Measurements from ENCODE around the gene MRRF. TPM values are rescaled to one million over a fixed set of nuclear protein-coding genes. Genes with fewer than 3 reads are reported as not detected.

MRRF gene
- total RNA-seq, 2 donors from 2014 or later: 16.9 to 36.8 TPM

DNA sequence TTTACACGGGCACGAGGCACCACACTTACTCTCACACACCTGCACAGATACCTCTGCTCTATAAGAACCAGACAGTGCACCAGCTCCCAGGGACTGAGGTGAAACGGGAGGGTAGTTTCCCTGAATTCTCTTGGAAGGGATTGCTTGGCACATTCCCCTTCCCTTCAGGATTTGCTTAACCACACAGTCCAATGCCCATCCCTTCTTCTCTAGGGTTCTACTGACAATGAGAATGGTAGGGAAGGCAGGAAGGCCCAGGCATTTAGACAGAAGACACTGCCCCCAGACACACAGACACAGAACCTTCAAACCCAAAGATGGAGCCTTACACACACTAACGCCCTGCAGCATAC lies 35.2 kb upstream of the MRRF start:
- peaks cover 8 to 34% of the 10 kb centered on the region in 2 donors for H3K4me1 ChIP-seq (ENCODE audit: control insufficient read depth in 1 of 2, low read depth in 2 of 2)
- H3K27ac ChIP-seq: no peak overlapping the region
- H3K4me3 ChIP-seq: no peak overlapping the region
- DNase-seq (ENCODE audit: low spot score) (no peak), ATAC-seq (ENCODE audit: insufficient number of reproducible peaks, low FRiP score, low read depth) (no peak)
- no peaks in the 10 kb centered on the region for H3K36me3 ChIP-seq
- peaks cover 37% of the 10 kb centered on the region for H3K27me3 ChIP-seq (replicated peaks; ENCODE audit: insufficient read depth)
- no peaks in the 10 kb centered on the region for H3K9me3 ChIP-seq
- TF ChIP-seq CTCF (IDR thresholded peaks at IDR 0.05): no peak

GRCh38 chr9:122232796-122233306 lies 31.8 kb upstream of the MRRF start:
- Histone ChIP-seq H3K9me3 (no peaks in the 10 kb centered on the region), H3K4me3 (no peak overlapping the region), H3K4me1 (ENCODE audit: control insufficient read depth in 1 of 2, low read depth in 2 of 2) (peaks cover 2 to 12% of the 10 kb centered on the region in 2 donors), H3K27me3 (replicated peaks; ENCODE audit: insufficient read depth) (peaks cover 20% of the 10 kb centered on the region), H3K36me3 (no peaks in the 10 kb centered on the region), H3K27ac (no peak overlapping the region)
- ATAC-seq (ENCODE audit: insufficient number of reproducible peaks, low FRiP score, low read depth) (no peak), DNase-seq (ENCODE audit: low spot score) (no peak)
- no peak for TF ChIP-seq CTCF (IDR thresholded peaks at IDR 0.05)

GRCh38 chr9:122234022-122234748 lies 30.5 kb upstream of the MRRF start:
- Histone ChIP-seq H3K27me3 (replicated peaks; ENCODE audit: insufficient read depth) (peaks cover 16% of the 10 kb centered on the region), H3K36me3 (no peaks in the 10 kb centered on the region), H3K27ac (no peak overlapping the region), H3K4me3 (no peak overlapping the region), H3K9me3 (no peaks in the 10 kb centered on the region), H3K4me1 (ENCODE audit: control insufficient read depth in 1 of 2, low read depth in 2 of 2) (peaks cover 0 to under 1% of the 10 kb centered on the region in 2 donors)
- no peak for DNase-seq (ENCODE audit: low spot score)
- ATAC-seq (ENCODE audit: insufficient number of reproducible peaks, low FRiP score, low read depth): no peak
- no peak for TF ChIP-seq CTCF (IDR thresholded peaks at IDR 0.05)

- ATAC-seq (ENCODE audit: insufficient number of reproducible peaks, low FRiP score, low read depth) (no peak), DNase-seq (ENCODE audit: low spot score) (no peak)
- no peak overlapping the region for H3K4me3 ChIP-seq
- H3K9me3 ChIP-seq: no peaks in the 10 kb centered on the region
- no peaks in the 10 kb centered on the region for H3K27me3 ChIP-seq (replicated peaks; ENCODE audit: insufficient read depth)
- no peak for TF ChIP-seq CTCF (IDR thresholded peaks at IDR 0.05)
- no peak overlapping the region for H3K27ac ChIP-seq
- H3K36me3 ChIP-seq: peaks cover 17% of the 10 kb centered on the region
- no peaks in the 10 kb centered on the region for H3K4me1 ChIP-seq (ENCODE audit: control insufficient read depth in 1 of 2, low read depth in 2 of 2)
Observed at GRCh38 chr9:122236681-122237080, 28.0 kb upstream of the MRRF start.

GRCh38 chr9:122239722-122240121 lies 25.0 kb upstream of the MRRF start:
- Histone ChIP-seq H3K36me3 (peaks cover 42% of the 10 kb centered on the region), H3K4me3 (no peak overlapping the region), H3K4me1 (ENCODE audit: control insufficient read depth in 1 of 2, low read depth in 2 of 2) (no peaks in the 10 kb centered on the region), H3K27ac (no peak overlapping the region), H3K9me3 (no peaks in the 10 kb centered on the region), H3K27me3 (replicated peaks; ENCODE audit: insufficient read depth) (no peaks in the 10 kb centered on the region)
- ATAC-seq (ENCODE audit: insufficient number of reproducible peaks, low FRiP score, low read depth) (no peak), DNase-seq (ENCODE audit: low spot score) (no peak)
- TF ChIP-seq CTCF (IDR thresholded peaks at IDR 0.05): no peak

Measured in thoracic aorta (tissue), 2 donors.